GM12878 (cell line): ENCODE measurements around the gene DAAM1. TPM values are rescaled to one million over a fixed set of nuclear protein-coding genes. Genes with fewer than 3 reads are reported as not detected.

ENCODE experiments used
- ATAC-seq: fragments of 200-7000 bp; cut with Tn5 transposase; 3 replicates; pipeline ENCODE4 v1.9.1; 2020; ENCODE audit warnings: mild to moderate bottlenecking, moderate library complexity
- BruUV-seq: library from RNA; stranded (reverse); fragments of 400-500 nt; replicated peaks from 2 replicates; lab custom pipeline; 2021; lab: Mats Ljungman, UMichigan
- CTCF ChIA-PET: fragments of 300-600 bp; sonication (Branson Sonifier 250); formaldehyde crosslinking; extraction: SDS; loops from one replicate; lab custom pipeline; 2021; ENCODE audit warnings: inconsistent platforms; lab: Yijun Ruan, JAX
- POLR2A ChIA-PET: fragments of 350-600 bp; formaldehyde crosslinking; extraction: SDS; loops from one replicate; lab custom pipeline; 2021; ENCODE audit warnings: inconsistent platforms; lab: Charles Lee
- RAD21 ChIA-PET: fragments of 300-600 bp; sonication (Branson Sonifier 250); formaldehyde crosslinking; loops from one replicate; lab custom pipeline; 2023; ENCODE audit warnings: antibody characterized with exemption; ENCODE audit not compliant: unreplicated experiment; lab: Charles Lee
- SMC1A ChIA-PET: fragments of 300-600 bp; sonication (Branson Sonifier 250); formaldehyde crosslinking; loops from one replicate; lab custom pipeline; 2023; ENCODE audit not compliant: unreplicated experiment, uncharacterized antibody; lab: Charles Lee
- DNase-seq: peaks from one replicate; pipeline ENCODE4 v3.0.0-alpha.2; 2011; ENCODE audit warnings: low read depth, low spot score
- FAIRE-seq: peaks from 3 replicates; lab custom pipeline; 2011; peaks lifted over from hg19 to GRCh38; lab: Jason Lieb, UNC
- H2AFZ ChIP-seq: 2 replicates; pipeline ENCODE4 v1.6.0; 2011; ENCODE audit warnings: low read depth, low read length, control low read depth; ENCODE audit not compliant: control insufficient read depth
- H3K27ac ChIP-seq: 2 replicates; pipeline ENCODE4 v1.5.1; 2011; ENCODE audit warnings: control low read depth; ENCODE audit not compliant: control insufficient read depth, insufficient read depth
- H3K27me3 ChIP-seq, 2 experiments: replicated peaks in 1 of 2; 2 replicates each; pipeline versions ENCODE4 v1.6.0 to v1.6.1; 2011; ENCODE audit warnings: low read length in 1 of 2; ENCODE audit not compliant: control insufficient read depth in 2 of 2, insufficient read depth in 2 of 2
- H3K36me3 ChIP-seq, 2 experiments: 2 replicates each; pipeline ENCODE4 v1.5.1; 2011; ENCODE audit warnings: low read length in 1 of 2; ENCODE audit not compliant: control insufficient read depth in 2 of 2, insufficient read depth in 2 of 2
- H3K4me1 ChIP-seq: 2 replicates; pipeline ENCODE4 v1.6.1; 2011; ENCODE audit warnings: mild to moderate bottlenecking, low read length, moderate library complexity, mixed read lengths; ENCODE audit not compliant: control insufficient read depth, insufficient read depth
- H3K4me2 ChIP-seq: 2 replicates; pipeline ENCODE4 v1.6.0; 2011; ENCODE audit warnings: control low read depth; ENCODE audit not compliant: control insufficient read depth, insufficient read depth
- H3K4me3 ChIP-seq: fragments of 200-600 bp; sonication (generic); 2 replicates; pipeline ENCODE4 v1.5.1; 2016
- H3K79me2 ChIP-seq: 2 replicates; pipeline ENCODE4 v1.6.0; 2011; ENCODE audit warnings: low read length; ENCODE audit not compliant: control insufficient read depth, insufficient read depth
- H3K9ac ChIP-seq: 2 replicates; pipeline ENCODE4 v1.8.0; 2011; ENCODE audit warnings: low read length, control low read depth, mixed read lengths; ENCODE audit not compliant: control insufficient read depth, insufficient read depth
- H3K9me3 ChIP-seq: replicated peaks from 3 replicates; pipeline ENCODE4 v1.5.1; 2011; ENCODE audit warnings: mild to moderate bottlenecking, low read length; ENCODE audit not compliant: control insufficient read depth, insufficient read depth
- H4K20me1 ChIP-seq: 2 replicates; pipeline ENCODE4 v1.6.0; 2011; ENCODE audit not compliant: control insufficient read depth, insufficient read depth
- BHLHE40 ChIP-seq, 2 experiments: fragments of 450-650 bp in 1 of 2; IDR thresholded peaks; 2 replicates each; pipeline ENCODE4 v1.6.1; 2011 to 2017; ENCODE audit warnings: low read depth in 2 of 2, borderline replicate concordance in 1 of 2, improper control_type of control experiment in 1 of 2, low read length in 1 of 2, mild to moderate bottlenecking in 1 of 2
- CEBPB ChIP-seq, 2 experiments: fragments of 150-350 bp in 1 of 2; IDR thresholded peaks; 2 replicates each; pipeline ENCODE4 v1.6.1; 2012 to 2014; ENCODE audit warnings: low read depth in 2 of 2, low read length in 2 of 2, borderline replicate concordance in 1 of 2, inconsistent platforms in 1 of 2
- EED ChIP-seq: sonication (generic); IDR thresholded peaks from 2 replicates; pipeline ENCODE4 v1.6.1; 2016; ENCODE audit warnings: antibody characterized with exemption, low read depth
- EP300 ChIP-seq, 2 experiments: fragments of 150-350 bp in 1 of 2; IDR thresholded peaks; 2 replicates each; pipeline ENCODE4 v1.6.1; 2011 to 2012; ENCODE audit warnings: low read depth in 2 of 2, low read length in 2 of 2, borderline replicate concordance in 1 of 2, improper control_type of control experiment in 1 of 2, inconsistent platforms in 1 of 2; ENCODE audit not compliant: control insufficient read depth in 1 of 2
- IKZF1 ChIP-seq: fragments of 450-650 bp; conservative IDR thresholded peaks from 2 replicates; pipeline ENCODE4 v1.6.1; 2017; ENCODE audit warnings: antibody characterized with exemption, mild to moderate bottlenecking
- JUND ChIP-seq: IDR thresholded peaks from 2 replicates; pipeline ENCODE4 v1.6.1; 2012; ENCODE audit warnings: low read depth, mild to moderate bottlenecking, low read length, improper control_type of control experiment, moderate library complexity
- MEF2B ChIP-seq: fragments of 450-650 bp; IDR thresholded peaks from 2 replicates; pipeline ENCODE4 v1.6.1; 2018; ENCODE audit warnings: mild to moderate bottlenecking, moderate library complexity; ENCODE audit not compliant: partially characterized antibody, poor library complexity, severe bottlenecking
- NR2C1 ChIP-seq: fragments of 450-650 bp; IDR thresholded peaks from 2 replicates; pipeline ENCODE4 v1.6.1; 2017; ENCODE audit warnings: antibody characterized with exemption, mild to moderate bottlenecking, moderate library complexity
- NRF1 ChIP-seq: conservative IDR thresholded peaks from 2 replicates; pipeline ENCODE4 v1.6.1; 2011; ENCODE audit warnings: mild to moderate bottlenecking, low read depth, low read length, improper control_type of control experiment
- RAD21 ChIP-seq: IDR thresholded peaks from 2 replicates; pipeline ENCODE4 v1.6.1; 2011; ENCODE audit warnings: mild to moderate bottlenecking, low read depth, low read length, moderate library complexity; ENCODE audit not compliant: insufficient read depth
- RFX5 ChIP-seq: IDR thresholded peaks from 2 replicates; pipeline ENCODE4 v1.6.1; 2011; ENCODE audit warnings: low read depth, low read length, improper control_type of control experiment
- SRF ChIP-seq, 2 experiments: IDR thresholded peaks; 2 replicates each; pipeline ENCODE4 v1.6.1; 2011; ENCODE audit warnings: low read depth in 2 of 2, low read length in 2 of 2, mild to moderate bottlenecking in 1 of 2, moderate library complexity in 1 of 2
- YBX1 ChIP-seq: fragments of 450-650 bp; IDR thresholded peaks from 2 replicates; pipeline ENCODE4 v1.6.1; 2016; ENCODE audit warnings: antibody characterized with exemption
- WGBS: methylation state at CpG from one replicate; pipeline ENCODE4 v1.1.6; 2016; ENCODE audit warnings: low lambda C conversion rate; ENCODE audit not compliant: insufficient replicate concordance, insufficient coverage; ENCODE audit errors: missing lambda C conversion rate; 5-methylcytosine and 5-hydroxymethylcytosine counted together
- in situ Hi-C: fragments of 300-500 bp; cut with MboI; formaldehyde crosslinking; loops from 9 replicates; pipeline ENCODE4 v1.14.3; 2018; ENCODE audit warnings: mixed read lengths
- intact Hi-C: fragments of 100-400 bp; cut with micrococcal nuclease; formaldehyde crosslinking; loops from one replicate; pipeline ENCODE4 v1.14.2; 2022; ENCODE audit not compliant: unreplicated experiment
- polyA plus RNA-seq, 11 experiments: library from polyadenylated mRNA; depleted of rRNA in 4 of 11; unstranded in 6 of 11; stranded (reverse) in 5 of 11; fragments of >200 nt; fragmentation: Nextera tagmentation in 4 of 11; fragmentation: Illumina TruSeq in 1 of 11; extraction: Ambion mirVana in 4 of 11; extraction: Trizol in 1 of 11; gene quantifications; 1 replicate in 1 of 11; 2 replicates in 10 of 11; pipeline versions ENCODE4 v1.2.1 to v1.2.3, GENCODE V29; 2011 to 2016; ENCODE audit warnings: inconsistent platforms in 2 of 11, missing spikeins in 2 of 11, low read depth in 1 of 11
- total RNA-seq, 4 experiments: library from RNA; depleted of rRNA in 3 of 4; stranded (reverse); fragments of >200 nt in 3 of 4; fragmentation: Illumina TruSeq in 1 of 4; extraction: Trizol in 1 of 4; gene quantifications; 2 replicates each; pipeline versions ENCODE4 v1.2.1 to v1.2.3, GENCODE V29; 2013 to 2021
- TF ChIP-seq, protein P1 (sequence below): IDR thresholded peaks from 2 replicates; pipeline ENCODE4 v1.6.1; 2012; ENCODE audit warnings: low read length, inconsistent platforms
- TF ChIP-seq, protein P2 (sequence below): fragments of 450-650 bp; IDR thresholded peaks from 2 replicates; pipeline ENCODE4 v1.6.1; 2017; ENCODE audit warnings: mild to moderate bottlenecking, moderate library complexity

DAAM1 gene
- total and polyA plus RNA-seq, 10 of the 15 experiments (the other 5 are each of a cell fraction or from before 2014, with no cell fraction given) = 13.8 to 32.4 (median 24.2) TPM

DNA sequence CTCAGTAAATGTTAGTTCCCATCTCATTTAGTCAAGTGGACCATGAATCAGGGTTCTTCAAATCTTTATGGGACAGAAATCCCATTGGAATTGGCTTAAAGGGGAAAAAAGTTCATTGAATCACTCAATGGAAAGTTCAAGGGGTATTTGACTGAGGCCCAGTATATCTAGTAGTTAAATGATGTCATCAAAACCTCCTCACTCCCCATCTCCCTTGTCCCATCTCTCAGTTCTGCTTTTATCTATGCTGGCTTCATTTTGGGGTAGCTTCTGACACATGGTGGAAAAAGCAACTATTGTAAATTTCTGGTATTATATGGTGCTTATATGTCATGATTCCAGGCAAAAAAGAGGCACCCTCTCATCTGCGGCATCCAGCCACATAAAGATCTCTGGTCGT, 51.9 kb downstream of the DAAM1 start:
- POLR2A ChIA-PET = interaction anchor here (1.0 to 1.4 kb wide), 3 partner anchors 21 to 36 kb away, joined by 3 to 4 read pairs (median 4); no protein-coding TSS in a partner anchor
- CTCF ChIA-PET = interaction anchor here (1.2 to 5.0 kb wide), 7 partner anchors 11 to 52 kb away, joined by 3 to 25 read pairs (median 5); partner anchors contain the start of gene DAAM1
- Histone ChIP-seq H4K20me1 (no peaks in the 10 kb centered on the region), H3K27ac (no peak overlapping the region), H2AFZ (no peak overlapping the region), H3K36me3 (no peaks in the 10 kb centered on the region), H3K9me3 (no peaks in the 10 kb centered on the region; the same call in 2 of the 3 replicates), H3K4me3 (no peak overlapping the region), H3K4me2 (peak overlapping the region; percentile 19; the same call in 1 of the 2 replicates), H3K9ac (no peak overlapping the region), H3K27me3 (no peaks in the 10 kb centered on the region), H3K4me1 (peaks cover 22% of the 10 kb centered on the region), H3K79me2 (peaks cover 19% of the 10 kb centered on the region)
- no peak for FAIRE-seq
- ATAC-seq = peak; percentile 87
- in situ Hi-C loops = no loop called here
- peak; percentile 45 for DNase-seq
- 70% methylated on average over 2 of the region's 2 CpGs for WGBS
- no TSS peak for BruUV-seq
- SMC1A ChIA-PET = interaction anchor here (0.9 to 9.6 kb wide), 10 partner anchors 8 to 50 kb away, joined by 3 to 81 read pairs (median 6); no protein-coding TSS in a partner anchor
- intact Hi-C loops = no loop called here
- RAD21 ChIA-PET = interaction anchor here (2.0 kb wide), 2 partner anchors 25 to 27 kb away, joined by 6 to 7 read pairs; no protein-coding TSS in a partner anchor
- peak; percentile 21 for TF ChIP-seq MEF2B
- TF ChIP-seq, protein P1, sequence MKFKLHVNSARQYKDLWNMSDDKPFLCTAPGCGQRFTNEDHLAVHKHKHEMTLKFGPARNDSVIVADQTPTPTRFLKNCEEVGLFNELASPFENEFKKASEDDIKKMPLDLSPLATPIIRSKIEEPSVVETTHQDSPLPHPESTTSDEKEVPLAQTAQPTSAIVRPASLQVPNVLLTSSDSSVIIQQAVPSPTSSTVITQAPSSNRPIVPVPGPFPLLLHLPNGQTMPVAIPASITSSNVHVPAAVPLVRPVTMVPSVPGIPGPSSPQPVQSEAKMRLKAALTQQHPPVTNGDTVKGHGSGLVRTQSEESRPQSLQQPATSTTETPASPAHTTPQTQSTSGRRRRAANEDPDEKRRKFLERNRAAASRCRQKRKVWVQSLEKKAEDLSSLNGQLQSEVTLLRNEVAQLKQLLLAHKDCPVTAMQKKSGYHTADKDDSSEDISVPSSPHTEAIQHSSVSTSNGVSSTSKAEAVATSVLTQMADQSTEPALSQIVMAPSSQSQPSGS = peak; percentile 73
- 0 out of 2 replicates have a peak, but pooled peaks have one; percentile 14 for TF ChIP-seq RAD21
- peak; percentile 88 for TF ChIP-seq IKZF1
- TF ChIP-seq YBX1 = no peak
- peak; percentile 83 for TF ChIP-seq EED
- TF ChIP-seq, protein P2, sequence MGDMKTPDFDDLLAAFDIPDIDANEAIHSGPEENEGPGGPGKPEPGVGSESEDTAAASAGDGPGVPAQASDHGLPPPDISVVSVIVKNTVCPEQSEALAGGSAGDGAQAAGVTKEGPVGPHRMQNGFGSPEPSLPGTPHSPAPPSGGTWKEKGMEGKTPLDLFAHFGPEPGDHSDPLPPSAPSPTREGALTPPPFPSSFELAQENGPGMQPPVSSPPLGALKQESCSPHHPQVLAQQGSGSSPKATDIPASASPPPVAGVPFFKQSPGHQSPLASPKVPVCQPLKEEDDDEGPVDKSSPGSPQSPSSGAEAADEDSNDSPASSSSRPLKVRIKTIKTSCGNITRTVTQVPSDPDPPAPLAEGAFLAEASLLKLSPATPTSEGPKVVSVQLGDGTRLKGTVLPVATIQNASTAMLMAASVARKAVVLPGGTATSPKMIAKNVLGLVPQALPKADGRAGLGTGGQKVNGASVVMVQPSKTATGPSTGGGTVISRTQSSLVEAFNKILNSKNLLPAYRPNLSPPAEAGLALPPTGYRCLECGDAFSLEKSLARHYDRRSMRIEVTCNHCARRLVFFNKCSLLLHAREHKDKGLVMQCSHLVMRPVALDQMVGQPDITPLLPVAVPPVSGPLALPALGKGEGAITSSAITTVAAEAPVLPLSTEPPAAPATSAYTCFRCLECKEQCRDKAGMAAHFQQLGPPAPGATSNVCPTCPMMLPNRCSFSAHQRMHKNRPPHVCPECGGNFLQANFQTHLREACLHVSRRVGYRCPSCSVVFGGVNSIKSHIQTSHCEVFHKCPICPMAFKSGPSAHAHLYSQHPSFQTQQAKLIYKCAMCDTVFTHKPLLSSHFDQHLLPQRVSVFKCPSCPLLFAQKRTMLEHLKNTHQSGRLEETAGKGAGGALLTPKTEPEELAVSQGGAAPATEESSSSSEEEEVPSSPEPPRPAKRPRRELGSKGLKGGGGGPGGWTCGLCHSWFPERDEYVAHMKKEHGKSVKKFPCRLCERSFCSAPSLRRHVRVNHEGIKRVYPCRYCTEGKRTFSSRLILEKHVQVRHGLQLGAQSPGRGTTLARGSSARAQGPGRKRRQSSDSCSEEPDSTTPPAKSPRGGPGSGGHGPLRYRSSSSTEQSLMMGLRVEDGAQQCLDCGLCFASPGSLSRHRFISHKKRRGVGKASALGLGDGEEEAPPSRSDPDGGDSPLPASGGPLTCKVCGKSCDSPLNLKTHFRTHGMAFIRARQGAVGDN = 0 out of 2 replicates have a peak, but pooled peaks have one; percentile 68
- 0 out of 4 replicates have a peak, but pooled peaks of 1 of the 2 experiments have one; percentile 22 for TF ChIP-seq BHLHE40 (IDR thresholded peaks at IDR 0.05; ENCODE audit: borderline replicate concordance in 1 of 2, low read depth in 2 of 2, low read length in 1 of 2)
- TF ChIP-seq CEBPB (IDR thresholded peaks at IDR 0.05; ENCODE audit: borderline replicate concordance in 1 of 2, low read depth in 2 of 2, low read length in 2 of 2) = 0 out of 4 replicates have a peak, but pooled peaks of 1 of the 2 experiments have one; percentile 33
- 0 out of 2 replicates have a peak, but pooled peaks have one; percentile 15 for TF ChIP-seq NR2C1
- no peak for TF ChIP-seq SRF (IDR thresholded peaks at IDR 0.05; ENCODE audit: low read depth in 2 of 2, low read length in 2 of 2)
- no peak for TF ChIP-seq NRF1
- no peak for TF ChIP-seq RFX5
- TF ChIP-seq JUND = no peak
- peak; percentile 61 to 82; a peak in 3 of 4 replicates for TF ChIP-seq EP300 (IDR thresholded peaks at IDR 0.05; ENCODE audit: borderline replicate concordance in 1 of 2, control insufficient read depth in 1 of 2, low read depth in 2 of 2, low read length in 2 of 2)
